Activated naive CD4-positive, alpha-beta T cell treated with anti-CD3 and anti-CD28 coated beads, Interleukin-2, amount 50 U/mL, for 24 hours (primary cell): ENCODE data around the gene LRRC23.
A peak's percentile ranks its signal among the peaks of the same experiment; 100 is the strongest.

Experiments
- H3K27ac Mint-ChIP-seq: one replicate; pipeline ENCODE4 v1.8.0; 2021; ENCODE audit warnings: mild to moderate bottlenecking, mixed read lengths
- H3K27me3 Mint-ChIP-seq: one replicate; pipeline ENCODE4 v1.8.0; 2021; ENCODE audit warnings: mixed read lengths
- H3K36me3 Mint-ChIP-seq: one replicate; pipeline ENCODE4 v1.8.0; 2021; ENCODE audit warnings: mixed read lengths
- H3K4me1 Mint-ChIP-seq: one replicate; pipeline ENCODE4 v1.8.0; 2021; ENCODE audit warnings: mixed read lengths
- H3K4me3 Mint-ChIP-seq: one replicate; pipeline ENCODE4 v1.8.0; 2021; ENCODE audit warnings: mild to moderate bottlenecking, mixed read lengths
- H3K9me3 Mint-ChIP-seq: one replicate; pipeline ENCODE4 v1.8.0; 2021; ENCODE audit warnings: mixed read lengths

The LRRC23 gene

DNA sequence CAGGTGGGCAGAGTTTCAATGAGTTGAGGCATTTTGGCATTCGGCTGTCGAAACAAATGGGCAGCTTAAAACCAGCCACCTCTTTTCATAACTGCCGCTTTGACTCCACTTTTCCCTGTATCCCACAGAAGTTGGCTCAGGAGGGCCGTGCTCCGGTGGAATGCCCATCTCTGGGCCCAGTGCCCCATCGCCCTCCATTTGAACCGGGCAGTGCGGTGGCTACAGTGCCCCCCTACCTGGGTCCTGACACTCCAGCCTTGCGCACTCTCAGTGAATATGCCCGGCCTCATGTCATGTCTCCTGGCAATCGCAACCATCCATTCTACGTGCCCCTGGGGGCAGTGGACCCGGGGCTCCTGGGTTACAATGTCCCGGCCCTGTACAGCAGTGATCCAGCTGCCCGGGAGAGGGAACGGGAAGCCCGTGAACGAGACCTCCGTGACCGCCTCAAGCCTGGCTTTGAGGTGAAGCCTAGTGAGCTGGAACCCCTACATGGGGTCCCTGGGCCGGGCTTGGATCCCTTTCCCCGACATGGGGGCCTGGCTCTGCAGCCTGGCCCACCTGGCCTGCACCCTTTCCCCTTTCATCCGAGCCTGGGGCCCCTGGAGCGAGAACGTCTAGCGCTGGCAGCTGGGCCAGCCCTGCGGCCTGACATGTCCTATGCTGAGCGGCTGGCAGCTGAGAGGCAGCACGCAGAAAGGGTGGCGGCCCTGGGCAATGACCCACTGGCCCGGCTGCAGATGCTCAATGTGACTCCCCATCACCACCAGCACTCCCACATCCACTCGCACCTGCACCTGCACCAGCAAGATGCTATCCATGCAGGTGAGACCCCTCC, 34.0 kb downstream of the LRRC23 start:
- H3K27ac Mint-ChIP-seq = peak overlapping the region; percentile 98
- no peaks in the 10 kb centered on the region for H3K9me3 Mint-ChIP-seq
- peaks cover 61% of the 10 kb centered on the region for H3K4me1 Mint-ChIP-seq
- H3K27me3 Mint-ChIP-seq = no peaks in the 10 kb centered on the region
- peak overlapping the region; percentile 92 for H3K4me3 Mint-ChIP-seq
- peaks cover 12% of the 10 kb centered on the region for H3K36me3 Mint-ChIP-seq

DNA sequence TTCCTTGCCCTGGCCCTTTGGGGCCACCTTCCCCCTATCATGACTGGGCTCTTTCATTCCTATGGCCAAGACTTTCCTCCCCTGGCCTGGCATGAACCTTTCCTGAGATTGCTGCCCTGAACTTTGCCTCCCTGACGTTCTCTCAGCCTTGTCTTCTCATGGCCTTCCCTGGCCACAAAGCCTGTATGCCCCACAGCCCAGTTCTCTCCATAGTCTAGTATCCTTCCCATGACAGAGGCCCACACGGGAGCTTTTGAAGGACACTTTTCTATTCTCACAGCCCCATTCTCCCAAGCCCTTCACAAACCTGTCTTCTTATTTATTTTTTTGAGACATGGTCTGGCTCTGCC, 34.5 kb downstream of the LRRC23 start:
- no peaks in the 10 kb centered on the region for H3K9me3 Mint-ChIP-seq
- peaks cover 56% of the 10 kb centered on the region for H3K4me1 Mint-ChIP-seq
- peak overlapping the region; percentile 72 for H3K27ac Mint-ChIP-seq
- H3K27me3 Mint-ChIP-seq = no peaks in the 10 kb centered on the region
- peak overlapping the region; percentile 51 for H3K4me3 Mint-ChIP-seq
- H3K36me3 Mint-ChIP-seq = peaks cover 12% of the 10 kb centered on the region

DNA sequence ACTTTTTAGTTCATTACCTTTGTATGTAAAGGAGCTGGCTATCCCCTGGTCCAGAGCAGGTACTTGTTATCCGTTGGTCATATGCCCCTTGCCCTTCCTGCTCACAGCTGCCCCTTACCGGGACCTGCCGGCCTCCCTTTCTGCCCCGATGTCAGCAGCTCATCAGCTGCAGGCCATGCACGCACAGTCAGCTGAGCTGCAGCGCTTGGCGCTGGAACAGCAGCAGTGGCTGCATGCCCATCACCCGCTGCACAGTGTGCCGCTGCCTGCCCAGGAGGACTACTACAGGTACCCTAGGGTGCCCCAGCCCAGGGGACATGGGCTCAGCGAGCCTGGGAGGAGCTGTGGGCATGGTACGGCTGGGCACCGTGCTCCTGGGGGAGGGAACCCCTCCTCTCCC, 36.6 kb downstream of the LRRC23 start:
- Mint-ChIP-seq H3K9me3 (no peaks in the 10 kb centered on the region), H3K27me3 (no peaks in the 10 kb centered on the region), H3K4me3 (no peak overlapping the region), H3K36me3 (peaks cover 5% of the 10 kb centered on the region), H3K4me1 (peaks cover 57% of the 10 kb centered on the region), H3K27ac (peak overlapping the region; percentile 23)

DNA sequence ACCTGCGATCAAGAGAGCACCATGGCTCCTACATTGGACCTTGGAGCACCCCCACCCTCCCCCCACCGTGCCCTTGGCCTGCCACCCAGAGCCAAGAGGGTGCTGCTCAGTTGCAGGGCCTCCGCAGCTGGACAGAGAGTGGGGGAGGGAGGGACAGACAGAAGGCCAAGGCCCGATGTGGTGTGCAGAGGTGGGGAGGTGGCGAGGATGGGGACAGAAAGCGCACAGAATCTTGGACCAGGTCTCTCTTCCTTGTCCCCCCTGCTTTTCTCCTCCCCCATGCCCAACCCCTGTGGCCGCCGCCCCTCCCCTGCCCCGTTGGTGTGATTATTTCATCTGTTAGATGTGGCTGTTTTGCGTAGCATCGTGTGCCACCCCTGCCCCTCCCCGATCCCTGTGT, 37.2 kb downstream of the LRRC23 start:
- Mint-ChIP-seq H3K27me3 (no peaks in the 10 kb centered on the region), H3K4me3 (no peak overlapping the region), H3K36me3 (peaks cover 6% of the 10 kb centered on the region), H3K9me3 (no peaks in the 10 kb centered on the region), H3K4me1 (peaks cover 57% of the 10 kb centered on the region), H3K27ac (no peak overlapping the region)

- Mint-ChIP-seq H3K36me3 (peaks cover 9% of the 10 kb centered on the region), H3K4me3 (peak overlapping the region; percentile 24), H3K27me3 (no peaks in the 10 kb centered on the region), H3K4me1 (peaks cover 61% of the 10 kb centered on the region), H3K27ac (peak overlapping the region; percentile 85), H3K9me3 (no peaks in the 10 kb centered on the region)
Observed at GRCh38 chr12:6942331-6942665, 37.7 kb downstream of the LRRC23 start.

- H3K27ac Mint-ChIP-seq = peak overlapping the region; percentile 100
- H3K4me1 Mint-ChIP-seq = peaks cover 67% of the 10 kb centered on the region
Observed at GRCh38 chr12:6943389-6943721, 38.7 kb downstream of the LRRC23 start.

DNA sequence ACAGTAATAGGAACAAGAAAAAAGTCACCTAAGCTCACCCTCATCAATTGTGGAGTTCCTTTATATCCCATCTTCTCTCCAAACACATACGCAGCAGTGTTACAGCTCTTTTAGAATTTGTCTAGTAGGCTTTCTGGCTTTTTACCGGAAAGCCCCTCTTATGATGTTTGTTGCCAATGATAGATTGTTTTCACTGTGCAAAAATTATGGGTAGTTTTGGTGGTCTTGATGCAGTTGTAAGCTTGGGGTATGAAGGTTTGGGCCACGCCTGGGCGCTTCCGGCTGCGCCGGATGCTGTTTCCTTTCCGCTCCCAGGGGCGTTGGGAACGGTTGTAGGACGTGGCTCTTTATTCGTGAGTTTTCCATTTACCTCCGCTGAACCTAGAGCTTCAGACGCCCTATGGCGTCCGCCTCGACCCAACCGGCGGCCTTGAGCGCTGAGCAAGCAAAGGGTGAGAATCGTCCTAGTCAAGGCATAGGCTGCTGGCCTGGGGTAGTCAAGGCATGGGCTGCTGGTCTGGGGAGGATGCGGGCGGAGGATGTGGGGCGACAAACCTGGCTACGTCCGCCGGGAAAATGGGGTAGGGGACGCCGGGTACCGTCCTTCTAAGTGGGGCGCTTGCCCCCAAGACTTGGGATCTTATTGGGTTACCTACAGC, 39.2 kb downstream of the LRRC23 start, which contains the start of the genes C12orf57 and RNU7-1:
TSS of gene C12orf57 (plus strand) at position 301 of the 659 bp plus-strand sequence. CDS start at position 401, 100 bp downstream.
TSS of gene RNU7-1 (plus strand) at position 95 of the 659 bp plus-strand sequence.
- Mint-ChIP-seq H3K9me3 (no peaks in the 10 kb centered on the region), H3K4me3 (peak within 1 kb of the TSS; percentile 99), H3K36me3 (peaks cover 9% of the 10 kb centered on the region), H3K4me1 (peaks cover 72% of the 10 kb centered on the region), H3K27me3 (no peaks in the 10 kb centered on the region), H3K27ac (peak within 1 kb of the TSS; percentile 100)

More at GRCh38 chr12:6943389-6943721, 38.7 kb downstream of the LRRC23 start:
- peak overlapping the region; percentile 99 for H3K4me3 Mint-ChIP-seq
- no peaks in the 10 kb centered on the region for H3K27me3 Mint-ChIP-seq
- peaks cover 9% of the 10 kb centered on the region for H3K36me3 Mint-ChIP-seq
- H3K9me3 Mint-ChIP-seq = no peaks in the 10 kb centered on the region

DNA sequence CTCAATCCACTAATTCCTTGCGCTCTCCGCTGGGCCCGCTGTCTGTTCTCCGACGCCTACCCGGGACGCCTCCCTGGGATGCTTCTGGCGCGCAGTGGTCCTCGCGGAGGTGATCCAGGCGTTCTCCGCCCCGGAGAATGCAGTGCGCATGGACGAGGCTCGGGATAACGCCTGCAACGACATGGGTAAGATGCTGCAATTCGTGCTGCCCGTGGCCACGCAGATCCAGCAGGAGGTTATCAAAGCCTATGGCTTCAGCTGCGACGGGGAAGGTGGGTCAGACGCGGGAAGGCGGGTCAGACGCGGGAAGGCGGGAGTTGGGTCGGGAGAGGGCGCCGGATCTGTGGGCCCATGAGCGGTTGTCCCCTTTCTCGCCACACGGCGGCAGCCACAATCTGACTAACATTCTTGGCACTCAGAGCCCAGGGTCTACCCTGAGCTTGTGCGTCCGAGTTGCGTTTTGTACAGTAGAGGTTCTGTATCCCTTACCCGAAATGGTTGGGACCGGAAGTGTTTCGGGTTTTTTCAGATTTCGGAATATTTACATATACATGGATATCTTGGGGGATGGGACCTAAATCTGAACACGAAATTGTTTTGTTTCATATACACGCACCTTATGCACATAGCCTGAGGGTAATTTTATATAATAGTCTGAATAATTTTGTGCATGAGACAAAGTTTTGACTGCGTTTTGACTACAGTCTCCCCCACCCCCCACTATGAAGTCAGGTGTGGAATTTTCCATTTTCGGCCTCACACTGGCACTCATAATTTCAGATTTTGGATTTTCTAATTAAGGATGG, 40.0 kb downstream of the LRRC23 start:
- Mint-ChIP-seq H3K36me3 (peaks cover 9% of the 10 kb centered on the region), H3K4me1 (peaks cover 72% of the 10 kb centered on the region)

GRCh38 chr12:6945613-6946012, 41.0 kb downstream of the LRRC23 start:
- Mint-ChIP-seq H3K36me3 (peaks cover 6% of the 10 kb centered on the region), H3K27me3 (no peaks in the 10 kb centered on the region), H3K4me3 (peak overlapping the region; percentile 99), H3K4me1 (peaks cover 80% of the 10 kb centered on the region), H3K27ac (peak overlapping the region; percentile 100), H3K9me3 (no peaks in the 10 kb centered on the region)

More for the DNA sequence above, 40.0 kb downstream of the LRRC23 start:
- H3K27ac Mint-ChIP-seq = peak overlapping the region; percentile 100
- H3K4me3 Mint-ChIP-seq = peak overlapping the region; percentile 99
- H3K27me3 Mint-ChIP-seq = no peaks in the 10 kb centered on the region
- H3K9me3 Mint-ChIP-seq = no peaks in the 10 kb centered on the region

GRCh38 chr12:6946033-6946919, 41.7 kb downstream of the LRRC23 start:
- Mint-ChIP-seq H3K4me3 (peak overlapping the region; percentile 99), H3K4me1 (peaks cover 85% of the 10 kb centered on the region), H3K9me3 (no peaks in the 10 kb centered on the region), H3K27me3 (no peaks in the 10 kb centered on the region), H3K27ac (peak overlapping the region; percentile 100), H3K36me3 (peaks cover 6% of the 10 kb centered on the region)

DNA sequence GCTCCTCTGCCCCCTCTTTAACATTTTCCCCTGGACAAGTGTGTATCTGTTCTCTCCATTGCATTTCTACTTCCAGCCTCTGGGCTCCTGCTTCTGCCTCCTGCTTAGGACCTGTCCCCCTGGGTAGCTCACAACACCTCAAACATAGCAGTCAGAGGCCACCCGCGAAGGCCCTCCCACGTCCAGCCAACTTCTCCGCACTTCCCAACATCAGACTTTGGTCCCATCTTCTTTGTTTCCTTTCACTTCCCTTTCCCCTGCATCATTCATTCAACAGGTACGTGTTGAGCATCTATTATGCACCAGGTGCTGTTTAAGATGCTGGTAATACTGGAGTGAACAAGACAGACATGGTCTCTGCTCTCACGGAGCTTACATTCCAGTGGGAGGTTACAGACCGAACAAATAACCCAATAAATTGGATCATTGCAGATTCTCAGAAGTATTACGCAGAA, 42.3 kb downstream of the LRRC23 start:
- Mint-ChIP-seq H3K36me3 (peaks cover 6% of the 10 kb centered on the region), H3K27me3 (no peaks in the 10 kb centered on the region), H3K4me1 (peaks cover 85% of the 10 kb centered on the region), H3K27ac (peak overlapping the region; percentile 100), H3K9me3 (no peaks in the 10 kb centered on the region), H3K4me3 (peak overlapping the region; percentile 99)

DNA sequence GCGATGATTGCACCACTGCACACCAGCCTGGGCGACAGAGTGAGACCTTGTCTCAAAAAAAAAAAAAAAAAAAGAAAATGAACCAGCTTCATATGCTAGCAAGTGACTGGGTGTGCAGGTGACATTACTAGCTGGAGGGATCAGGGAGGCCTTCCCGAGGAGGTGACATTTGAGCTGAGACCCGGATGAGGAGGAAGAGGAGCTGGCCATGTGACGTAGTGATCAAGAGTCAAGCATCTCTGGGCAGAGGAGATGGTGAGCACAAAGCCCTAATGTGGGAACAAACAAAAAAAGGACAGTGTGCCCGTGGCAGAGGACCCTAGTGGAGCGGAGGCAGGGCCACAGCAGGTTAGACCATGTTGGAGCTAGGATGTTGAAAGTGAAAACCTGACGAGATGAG, 43.0 kb downstream of the LRRC23 start:
- Mint-ChIP-seq H3K27ac (peak overlapping the region; percentile 99), H3K4me1 (peaks cover 79% of the 10 kb centered on the region), H3K9me3 (no peaks in the 10 kb centered on the region), H3K4me3 (peak overlapping the region; percentile 99), H3K36me3 (peaks cover 10% of the 10 kb centered on the region), H3K27me3 (no peaks in the 10 kb centered on the region)

- Mint-ChIP-seq H3K4me1 (peaks cover 70% of the 10 kb centered on the region), H3K4me3 (peak overlapping the region; percentile 99), H3K27me3 (no peaks in the 10 kb centered on the region), H3K36me3 (peaks cover 19% of the 10 kb centered on the region), H3K27ac (peak overlapping the region; percentile 99), H3K9me3 (no peaks in the 10 kb centered on the region)
Observed at GRCh38 chr12:6948873-6949594, 44.4 kb downstream of the LRRC23 start.

GRCh38 chr12:6950401-6950801, 45.8 kb downstream of the LRRC23 start:
- peak overlapping the region; percentile 99 for H3K27ac Mint-ChIP-seq
- H3K9me3 Mint-ChIP-seq = no peaks in the 10 kb centered on the region
- H3K36me3 Mint-ChIP-seq = peaks cover 29% of the 10 kb centered on the region
- H3K4me1 Mint-ChIP-seq = peaks cover 72% of the 10 kb centered on the region
- H3K4me3 Mint-ChIP-seq = peak overlapping the region; percentile 99
- H3K27me3 Mint-ChIP-seq = no peaks in the 10 kb centered on the region
